GM12878 (cell line): Measurements from ENCODE around the gene KAZN. TPM values are rescaled to one million over a fixed set of nuclear protein-coding genes. Genes with fewer than 3 reads are reported as not detected.

Experiments used
- ATAC-seq: fragments of 200-7000 bp; cut with Tn5 transposase; 3 replicates; pipeline ENCODE4 v1.9.1; 2020; ENCODE audit warnings: mild to moderate bottlenecking, moderate library complexity
- BruUV-seq: library from RNA; stranded (reverse); fragments of 400-500 nt; replicated peaks from 2 replicates; lab custom pipeline; 2021; lab: Mats Ljungman, UMichigan
- CTCF ChIA-PET: fragments of 300-600 bp; sonication (Branson Sonifier 250); formaldehyde crosslinking; extraction: SDS; loops from one replicate; lab custom pipeline; 2021; ENCODE audit warnings: inconsistent platforms; lab: Yijun Ruan, JAX
- POLR2A ChIA-PET: fragments of 350-600 bp; formaldehyde crosslinking; extraction: SDS; loops from one replicate; lab custom pipeline; 2021; ENCODE audit warnings: inconsistent platforms; lab: Charles Lee
- RAD21 ChIA-PET: fragments of 300-600 bp; sonication (Branson Sonifier 250); formaldehyde crosslinking; loops from one replicate; lab custom pipeline; 2023; ENCODE audit warnings: antibody characterized with exemption; ENCODE audit not compliant: unreplicated experiment; lab: Charles Lee
- SMC1A ChIA-PET: fragments of 300-600 bp; sonication (Branson Sonifier 250); formaldehyde crosslinking; loops from one replicate; lab custom pipeline; 2023; ENCODE audit not compliant: unreplicated experiment, uncharacterized antibody; lab: Charles Lee
- DNase-seq: peaks from one replicate; pipeline ENCODE4 v3.0.0-alpha.2; 2011; ENCODE audit warnings: low read depth, low spot score
- FAIRE-seq: peaks from 3 replicates; lab custom pipeline; 2011; peaks lifted over from hg19 to GRCh38; lab: Jason Lieb, UNC
- H2AFZ ChIP-seq: 2 replicates; pipeline ENCODE4 v1.6.0; 2011; ENCODE audit warnings: low read depth, low read length, control low read depth; ENCODE audit not compliant: control insufficient read depth
- H3K27ac ChIP-seq: 2 replicates; pipeline ENCODE4 v1.5.1; 2011; ENCODE audit warnings: control low read depth; ENCODE audit not compliant: control insufficient read depth, insufficient read depth
- H3K27me3 ChIP-seq, 2 experiments: replicated peaks in 1 of 2; 2 replicates each; pipeline versions ENCODE4 v1.6.0 to v1.6.1; 2011; ENCODE audit warnings: low read length in 1 of 2; ENCODE audit not compliant: control insufficient read depth in 2 of 2, insufficient read depth in 2 of 2
- H3K36me3 ChIP-seq, 2 experiments: 2 replicates each; pipeline ENCODE4 v1.5.1; 2011; ENCODE audit warnings: low read length in 1 of 2; ENCODE audit not compliant: control insufficient read depth in 2 of 2, insufficient read depth in 2 of 2
- H3K4me1 ChIP-seq: 2 replicates; pipeline ENCODE4 v1.6.1; 2011; ENCODE audit warnings: mild to moderate bottlenecking, low read length, moderate library complexity, mixed read lengths; ENCODE audit not compliant: control insufficient read depth, insufficient read depth
- H3K4me2 ChIP-seq: 2 replicates; pipeline ENCODE4 v1.6.0; 2011; ENCODE audit warnings: control low read depth; ENCODE audit not compliant: control insufficient read depth, insufficient read depth
- H3K4me3 ChIP-seq: fragments of 200-600 bp; sonication (generic); 2 replicates; pipeline ENCODE4 v1.5.1; 2016
- H3K79me2 ChIP-seq: 2 replicates; pipeline ENCODE4 v1.6.0; 2011; ENCODE audit warnings: low read length; ENCODE audit not compliant: control insufficient read depth, insufficient read depth
- H3K9ac ChIP-seq: 2 replicates; pipeline ENCODE4 v1.8.0; 2011; ENCODE audit warnings: low read length, control low read depth, mixed read lengths; ENCODE audit not compliant: control insufficient read depth, insufficient read depth
- H3K9me3 ChIP-seq: replicated peaks from 3 replicates; pipeline ENCODE4 v1.5.1; 2011; ENCODE audit warnings: mild to moderate bottlenecking, low read length; ENCODE audit not compliant: control insufficient read depth, insufficient read depth
- H4K20me1 ChIP-seq: 2 replicates; pipeline ENCODE4 v1.6.0; 2011; ENCODE audit not compliant: control insufficient read depth, insufficient read depth
- CTCF ChIP-seq, 3 experiments: IDR thresholded peaks in 2 of 3; conservative IDR thresholded peaks in 1 of 3; 2 replicates each; pipeline ENCODE4 v1.5.1; 2011; ENCODE audit warnings: low read depth in 3 of 3, low read length in 3 of 3, mild to moderate bottlenecking in 3 of 3, control low read depth in 2 of 3, moderate library complexity in 2 of 3, inconsistent platforms in 1 of 3, mixed read lengths in 1 of 3; ENCODE audit not compliant: control insufficient read depth in 2 of 3, insufficient read depth in 1 of 3; ENCODE audit errors: extremely low read depth in 1 of 3
- EGR1 ChIP-seq, 2 experiments: IDR thresholded peaks; 1 replicate in 1 of 2; 2 replicates in 1 of 2; pipeline ENCODE4 v1.6.1; 2011 to 2012; ENCODE audit warnings: low read depth in 2 of 2, low read length in 2 of 2, borderline replicate concordance in 1 of 2, mild to moderate bottlenecking in 1 of 2, moderate library complexity in 1 of 2
- HDAC6 ChIP-seq: fragments of 200-600 bp; sonication (generic); IDR thresholded peaks from one replicate; pipeline ENCODE4 v1.8.0; 2017; ENCODE audit warnings: antibody characterized with exemption; ENCODE audit not compliant: unreplicated experiment
- NR2C1 ChIP-seq: fragments of 450-650 bp; IDR thresholded peaks from 2 replicates; pipeline ENCODE4 v1.6.1; 2017; ENCODE audit warnings: antibody characterized with exemption, mild to moderate bottlenecking, moderate library complexity
- POLR2AphosphoS5 ChIP-seq: IDR thresholded peaks from 2 replicates; pipeline ENCODE4 v1.6.1; 2011; ENCODE audit warnings: mild to moderate bottlenecking, low read length, inconsistent platforms
- RAD21 ChIP-seq: IDR thresholded peaks from 2 replicates; pipeline ENCODE4 v1.6.1; 2011; ENCODE audit warnings: mild to moderate bottlenecking, low read depth, low read length, moderate library complexity; ENCODE audit not compliant: insufficient read depth
- RBBP5 ChIP-seq: fragments of 200-600 bp; sonication (generic); conservative IDR thresholded peaks from 2 replicates; pipeline ENCODE4 v1.6.1; 2016
- RELB ChIP-seq: fragments of 450-650 bp; IDR thresholded peaks from 2 replicates; pipeline ENCODE4 v1.6.1; 2017; ENCODE audit warnings: low read depth, mild to moderate bottlenecking, moderate library complexity
- SMC3 ChIP-seq: IDR thresholded peaks from 2 replicates; pipeline ENCODE4 v1.6.1; 2011; ENCODE audit warnings: low read length, improper control_type of control experiment, borderline replicate concordance
- YY1 ChIP-seq: IDR thresholded peaks from 2 replicates; pipeline ENCODE4 v1.6.1; 2011; ENCODE audit warnings: low read depth, mild to moderate bottlenecking, low read length
- whole genome bisulfite sequencing: methylation state at CpG from one replicate; pipeline ENCODE4 v1.1.6; 2016; ENCODE audit warnings: low lambda C conversion rate; ENCODE audit not compliant: insufficient replicate concordance, insufficient coverage; ENCODE audit errors: missing lambda C conversion rate; 5-methylcytosine and 5-hydroxymethylcytosine counted together
- in situ Hi-C: fragments of 300-500 bp; cut with MboI; formaldehyde crosslinking; loops from 9 replicates; pipeline ENCODE4 v1.14.3; 2018; ENCODE audit warnings: mixed read lengths
- intact Hi-C: fragments of 100-400 bp; cut with micrococcal nuclease; formaldehyde crosslinking; loops from one replicate; pipeline ENCODE4 v1.14.2; 2022; ENCODE audit not compliant: unreplicated experiment
- polyA plus RNA-seq, 11 experiments: library from polyadenylated mRNA; depleted of rRNA in 4 of 11; unstranded in 6 of 11; stranded (reverse) in 5 of 11; fragments of >200 nt; fragmentation: Nextera tagmentation in 4 of 11; fragmentation: Illumina TruSeq in 1 of 11; extraction: Ambion mirVana in 4 of 11; extraction: Trizol in 1 of 11; gene quantifications; 1 replicate in 1 of 11; 2 replicates in 10 of 11; pipeline versions ENCODE4 v1.2.1 to v1.2.3, GENCODE V29; 2011 to 2016; ENCODE audit warnings: inconsistent platforms in 2 of 11, missing spikeins in 2 of 11, low read depth in 1 of 11
- total RNA-seq, 4 experiments: library from RNA; depleted of rRNA in 3 of 4; stranded (reverse); fragments of >200 nt in 3 of 4; fragmentation: Illumina TruSeq in 1 of 4; extraction: Trizol in 1 of 4; gene quantifications; 2 replicates each; pipeline versions ENCODE4 v1.2.1 to v1.2.3, GENCODE V29; 2013 to 2021

KAZN gene
- total and polyA plus RNA-seq, 10 of the 15 experiments (the other 5 are each of a cell fraction or from before 2014, with no cell fraction given) = 0.72 to 4.0 (median 1.2) TPM

- no peaks in the 10 kb centered on the region for H3K36me3 ChIP-seq
- no peak for DNase-seq
- no peak overlapping the region for H3K27ac ChIP-seq
- ChIA-PET POLR2A (no interaction called here), RAD21 (interaction anchor here (0.6 to 2.3 kb wide), 7 partner anchors 9 to 421 kb away, joined by 3 to 6 read pairs (median 3); no protein-coding TSS in a partner anchor), SMC1A (interaction anchor here (1.6 kb wide), 1 partner anchor 10 kb away, joined by 6 read pairs; no protein-coding TSS in a partner anchor), CTCF (interaction anchor here (0.7 to 2.5 kb wide), 8 partner anchors 8 to 421 kb away, joined by 3 to 12 read pairs (median 4); partner anchors contain the start of gene KAZN)
- BruUV-seq = no TSS peak
- ATAC-seq = peak; percentile 38; the same call in 1 of the 3 replicates
- 0% methylated on average over 1 of the region's 1 CpG for WGBS
- H3K4me2 ChIP-seq = no peak overlapping the region
- H3K4me1 ChIP-seq = no peaks in the 10 kb centered on the region
- H3K9me3 ChIP-seq = no peaks in the 10 kb centered on the region
- H3K27me3 ChIP-seq = no peaks in the 10 kb centered on the region
- no peaks in the 10 kb centered on the region for H4K20me1 ChIP-seq
- in situ Hi-C loops (no loop called here), intact Hi-C loops (loop anchor here (1.0 to 10.0 kb wide), 5 partner anchors 244 to 494 kb away; no protein-coding TSS in a partner anchor)
- H3K9ac ChIP-seq = no peak overlapping the region
- FAIRE-seq = no peak
- H2AFZ ChIP-seq = no peak overlapping the region
- TF ChIP-seq RAD21 (peak; percentile 70), RELB (no peak), CTCF (IDR thresholded peaks at IDR 0.05 in 2 of 3, conservative IDR thresholded peaks at IDR 0.05 in 1 of 3; ENCODE audit: control insufficient read depth in 2 of 3, extremely low read depth in 1 of 3, insufficient read depth in 1 of 3, low read depth in 3 of 3, low read length in 3 of 3) (peak; percentile 32 to 62 (median 48); a peak in 5 of 6 replicates), RBBP5 (no peak), POLR2AphosphoS5 (no peak), HDAC6 (no peak), EGR1 (IDR thresholded peaks at IDR 0.05; ENCODE audit: borderline replicate concordance in 1 of 2, low read depth in 2 of 2, low read length in 2 of 2) (no peak), SMC3 (peak; percentile 54; the same call in 1 of the 2 replicates), NR2C1 (no peak), YY1 (0 out of 2 replicates have a peak, but pooled peaks have one; percentile 25)
- H3K4me3 ChIP-seq = no peak overlapping the region
- no peaks in the 10 kb centered on the region for H3K79me2 ChIP-seq
Measured at GRCh38 chr1:14606632-14607031, 8.1 kb downstream of the KAZN start.
